Neutrophil (primary cell): ENCODE results near the gene ANKRD65.
"Not testable (repeated sequence)": the region's sequence is repeated elsewhere in the genome, so short reads cannot be mapped to it uniquely, and the experiment has no call there.

ENCODE experiments used
- H3K27ac ChIP-seq: fragments of 200-600 bp; sonication (generic); 2 replicates; pipeline ENCODE4 v1.5.1; 2016; ENCODE audit warnings: mild to moderate bottlenecking, moderate library complexity
- H3K27me3 ChIP-seq: fragments of 200-600 bp; sonication (generic); 2 replicates; pipeline ENCODE4 v1.6.0; 2016; ENCODE audit warnings: mild to moderate bottlenecking
- H3K36me3 ChIP-seq: fragments of 200-600 bp; sonication (generic); 2 replicates; pipeline ENCODE4 v1.5.1; 2017
- H3K4me1 ChIP-seq, 2 experiments: fragments of 200-600 bp in 1 of 2; sonication (generic) in 1 of 2; 1 replicate in 1 of 2; 2 replicates in 1 of 2; pipeline versions ENCODE4 v1.5.1 to v1.6.1; 2013 to 2016; ENCODE audit warnings: low read depth in 1 of 2, low read length in 1 of 2, mild to moderate bottlenecking in 1 of 2, moderate library complexity in 1 of 2; ENCODE audit not compliant: control insufficient read depth in 1 of 2, insufficient read depth in 1 of 2
- H3K4me3 ChIP-seq, 2 experiments: fragments of 200-600 bp in 1 of 2; sonication (generic) in 1 of 2; 1 replicate in 1 of 2; 2 replicates in 1 of 2; pipeline ENCODE4 v1.5.1; 2013 to 2016; ENCODE audit warnings: low read depth in 1 of 2, low read length in 1 of 2, mild to moderate bottlenecking in 1 of 2, moderate library complexity in 1 of 2
- H3K9me3 ChIP-seq: fragments of 200-600 bp; sonication (generic); 2 replicates; pipeline ENCODE4 v1.5.1; 2016
- CTCF ChIP-seq: fragments of 200-600 bp; sonication (generic); IDR thresholded peaks from 2 replicates; pipeline ENCODE4 v1.5.1; 2016; ENCODE audit warnings: antibody characterized with exemption

ANKRD65 gene

GRCh38 chr1:1371746-1372711 lies 49.0 kb downstream of the ANKRD65 start:
- Histone ChIP-seq H3K27me3 (peaks cover 17% of the 10 kb centered on the region), H3K27ac (peak overlapping the region; percentile 27), H3K4me3 (no peak overlapping the region), H3K9me3 (no peaks in the 10 kb centered on the region), H3K36me3 (peaks cover 20% of the 10 kb centered on the region), H3K4me1 (peaks cover 20 to 28% of the 10 kb centered on the region in 2 experiments)
- TF ChIP-seq CTCF = peak; percentile 84

- H3K27ac ChIP-seq = no peak overlapping the region
- peaks cover 20 to 28% of the 10 kb centered on the region in 2 experiments for H3K4me1 ChIP-seq
- TF ChIP-seq CTCF = no peak
- H3K9me3 ChIP-seq = no peaks in the 10 kb centered on the region
- H3K27me3 ChIP-seq = peaks cover 17% of the 10 kb centered on the region
- H3K4me3 ChIP-seq = no peak overlapping the region
- peaks cover 20% of the 10 kb centered on the region for H3K36me3 ChIP-seq
Observed at GRCh38 chr1:1371364-1371745, 49.7 kb downstream of the ANKRD65 start.

GRCh38 chr1:1370771-1371300 lies 50.2 kb downstream of the ANKRD65 start:
- Histone ChIP-seq H3K36me3 (peaks cover 20% of the 10 kb centered on the region), H3K4me3 (no peak overlapping the region), H3K27ac (no peak overlapping the region), H3K4me1 (peaks cover 20 to 28% of the 10 kb centered on the region in 2 experiments), H3K27me3 (peaks cover 17% of the 10 kb centered on the region), H3K9me3 (no peaks in the 10 kb centered on the region)
- no peak for TF ChIP-seq CTCF

- Histone ChIP-seq H3K36me3 (peaks cover 20% of the 10 kb centered on the region), H3K4me1 (peaks cover 20 to 28% of the 10 kb centered on the region in 2 experiments), H3K27me3 (peaks cover 18% of the 10 kb centered on the region)
- H3K4me3 ChIP-seq, H3K27ac ChIP-seq, H3K9me3 ChIP-seq: not testable (repeated sequence)
Observed at GRCh38 chr1:1370094-1370493, 51.0 kb downstream of the ANKRD65 start.
